ENCODE measurements around the gene SRGAP1. TPM values are rescaled to one million over a fixed set of nuclear protein-coding genes. Genes with fewer than 3 reads are reported as not detected.

The SRGAP1 gene
- total RNA-seq, 2 experiments from 2014 or later, result 0.02 to 0.21 TPM

DNA sequence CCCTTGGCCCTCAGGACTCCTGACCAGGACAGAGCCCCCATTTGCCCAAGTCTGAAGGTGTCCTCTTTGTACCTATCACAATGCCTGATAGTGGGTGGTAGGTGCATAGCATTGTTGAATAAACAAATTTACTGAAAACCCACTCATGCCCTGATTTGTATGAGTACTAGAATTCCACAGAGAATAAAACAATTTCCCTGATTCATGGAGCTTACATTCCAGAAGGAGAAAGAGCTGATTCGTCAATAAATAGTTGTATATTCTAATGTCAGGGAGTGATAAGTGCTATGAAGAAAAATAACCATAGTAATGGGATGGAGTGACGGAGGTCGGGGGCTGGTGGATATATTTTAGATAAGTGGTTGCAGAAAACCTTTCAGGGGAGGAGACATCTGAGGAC, 117.0 kb downstream of the SRGAP1 start:
- Mint-ChIP-seq H3K9me3 (ENCODE audit: low read depth) (no peaks in the 10 kb centered on the region), H3K4me3 (no peak overlapping the region), H3K36me3 (ENCODE audit: low read depth) (no peaks in the 10 kb centered on the region), H3K27me3 (no peaks in the 10 kb centered on the region), H3K4me1 (no peaks in the 10 kb centered on the region), H3K27ac (no peak overlapping the region)
- CTCF ChIA-PET, result no interaction called here
- intact Hi-C loops (cut with DNase I, micrococcal nuclease), result no loop called here
- DNase-seq, result no peak
- POLR2A ChIA-PET, result no interaction called here
- no peak for ATAC-seq

DNA sequence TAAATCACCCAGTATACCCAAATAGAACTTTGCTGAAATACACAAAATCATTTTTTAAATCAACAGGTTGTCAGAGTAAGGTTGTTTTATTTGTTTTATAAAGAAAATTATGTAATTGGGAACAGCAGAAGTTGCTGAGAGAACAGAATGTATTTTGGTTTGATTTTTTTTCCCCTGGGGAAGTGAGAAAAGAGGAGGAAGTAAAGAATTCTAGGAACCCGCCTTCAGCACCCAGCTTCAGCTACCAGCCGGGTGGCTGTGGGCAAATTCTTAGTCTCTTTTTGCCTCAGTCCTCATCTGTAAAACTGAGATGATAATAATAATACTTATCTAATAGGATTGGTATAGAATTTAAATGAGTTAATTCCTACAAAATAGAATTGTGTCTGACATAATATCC, 119.4 kb downstream of the SRGAP1 start:
- H3K27ac Mint-ChIP-seq, result no peak overlapping the region
- no peaks in the 10 kb centered on the region for H3K4me1 Mint-ChIP-seq
- intact Hi-C loops (cut with DNase I, micrococcal nuclease), result no loop called here
- H3K36me3 Mint-ChIP-seq (ENCODE audit: low read depth), result no peaks in the 10 kb centered on the region
- H3K4me3 Mint-ChIP-seq, result no peak overlapping the region
- H3K27me3 Mint-ChIP-seq, result no peaks in the 10 kb centered on the region
- ATAC-seq, result no peak
- CTCF ChIA-PET, result no interaction called here
- no peak for DNase-seq
- no peaks in the 10 kb centered on the region for H3K9me3 Mint-ChIP-seq (ENCODE audit: low read depth)
- POLR2A ChIA-PET, result no interaction called here

DNA sequence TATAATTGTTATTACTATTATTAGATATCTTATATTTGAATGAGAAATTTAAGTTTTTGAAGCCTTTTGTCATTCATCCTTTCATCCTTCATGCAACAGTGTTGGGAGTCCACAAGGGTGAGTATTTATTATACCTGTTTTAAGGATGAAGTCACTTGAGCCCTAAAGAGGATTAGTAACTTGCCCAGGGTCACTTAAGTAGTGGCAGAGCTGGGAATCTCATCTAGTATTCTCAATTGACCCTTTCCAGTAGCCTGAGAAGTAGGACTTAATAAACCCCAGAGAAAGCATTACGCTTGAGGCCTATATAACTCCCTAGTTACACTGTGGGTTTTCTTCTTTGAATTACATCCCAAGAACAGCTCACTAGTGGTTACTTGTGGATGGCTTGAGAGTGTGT, 119.8 kb downstream of the SRGAP1 start:
- no peaks in the 10 kb centered on the region for H3K27me3 Mint-ChIP-seq
- no peaks in the 10 kb centered on the region for H3K4me1 Mint-ChIP-seq
- ChIA-PET POLR2A (no interaction called here), CTCF (no interaction called here)
- ATAC-seq (no peak), DNase-seq (no peak)
- H3K4me3 Mint-ChIP-seq, result no peak overlapping the region
- intact Hi-C loops (cut with DNase I, micrococcal nuclease), result no loop called here
- H3K9me3 Mint-ChIP-seq (ENCODE audit: low read depth), result no peaks in the 10 kb centered on the region
- H3K27ac Mint-ChIP-seq, result no peak overlapping the region
- no peaks in the 10 kb centered on the region for H3K36me3 Mint-ChIP-seq (ENCODE audit: low read depth)

DNA sequence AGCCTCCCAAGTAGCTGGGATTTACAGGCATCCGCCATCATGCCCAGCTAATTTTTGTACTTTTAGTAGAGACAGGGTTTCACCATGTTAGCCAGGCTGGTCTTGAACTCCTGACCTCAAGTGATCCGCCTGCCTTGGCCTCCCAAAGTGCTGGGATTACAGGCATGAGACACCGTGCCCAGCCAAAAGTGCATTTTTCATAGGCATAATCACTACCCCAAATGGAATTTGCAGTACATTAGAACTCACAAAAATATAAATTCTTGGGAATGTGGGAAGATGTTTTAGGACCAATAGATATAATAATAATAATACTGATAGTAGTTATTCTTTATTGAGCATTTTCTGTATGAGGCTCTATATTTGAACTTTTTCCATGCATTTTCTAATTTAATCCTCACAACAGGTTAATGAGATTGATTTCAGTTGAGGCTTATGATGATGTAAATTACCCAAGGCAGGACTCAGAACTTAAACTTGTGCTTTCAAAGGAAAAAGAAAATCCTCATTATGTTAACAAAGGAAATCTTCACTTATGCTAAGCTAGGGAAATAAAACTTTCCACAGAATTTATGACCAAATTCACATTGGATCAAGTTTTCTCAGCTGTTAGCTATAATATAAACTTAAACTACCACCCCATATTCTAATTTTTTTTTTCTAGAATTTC, 121.6 kb downstream of the SRGAP1 start:
- Mint-ChIP-seq H3K9me3 (ENCODE audit: low read depth) (no peaks in the 10 kb centered on the region), H3K4me3 (no peak overlapping the region), H3K27ac (no peak overlapping the region), H3K27me3 (peaks cover 5% of the 10 kb centered on the region), H3K36me3 (ENCODE audit: low read depth) (no peaks in the 10 kb centered on the region), H3K4me1 (no peaks in the 10 kb centered on the region)
- intact Hi-C loops (cut with DNase I, micrococcal nuclease), result no loop called here
- ChIA-PET CTCF (interaction anchor here (0.6 kb wide), 1 partner anchor 67 kb away, joined by 5 read pairs; no protein-coding TSS in a partner anchor), POLR2A (no interaction called here)
- DNase-seq (no peak), ATAC-seq (no peak)

DNA sequence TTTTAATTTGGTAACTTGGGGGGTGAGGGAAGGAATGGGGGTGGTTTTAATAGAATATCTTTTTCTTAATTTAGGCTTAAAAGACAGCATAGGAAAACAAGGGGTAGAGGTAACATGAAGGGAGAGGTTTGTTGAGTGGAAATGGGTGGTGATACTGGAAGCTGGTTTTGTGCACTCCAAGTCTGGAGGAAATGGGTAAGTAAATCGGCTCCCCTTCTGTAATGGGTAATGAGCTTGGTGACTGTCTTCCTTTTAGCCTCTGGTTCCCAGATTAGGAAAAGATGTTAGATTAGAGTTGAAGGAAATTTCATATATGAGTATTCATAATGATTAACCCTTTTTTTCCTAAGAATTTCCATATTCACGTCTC, 122.1 kb downstream of the SRGAP1 start:
- H3K9me3 Mint-ChIP-seq (ENCODE audit: low read depth), result no peaks in the 10 kb centered on the region
- H3K4me1 Mint-ChIP-seq, result no peaks in the 10 kb centered on the region
- H3K4me3 Mint-ChIP-seq, result no peak overlapping the region
- no peak for DNase-seq
- no peaks in the 10 kb centered on the region for H3K36me3 Mint-ChIP-seq (ENCODE audit: low read depth)
- POLR2A ChIA-PET, result no interaction called here
- intact Hi-C loops (cut with DNase I, micrococcal nuclease), result no loop called here
- no peak overlapping the region for H3K27ac Mint-ChIP-seq
- no peak for ATAC-seq
- CTCF ChIA-PET, result interaction anchor here (0.5 to 0.6 kb wide), 2 partner anchors 68 to 77 kb away, joined by 3 to 5 read pairs; no protein-coding TSS in a partner anchor
- H3K27me3 Mint-ChIP-seq, result peaks cover 5% of the 10 kb centered on the region

DNA sequence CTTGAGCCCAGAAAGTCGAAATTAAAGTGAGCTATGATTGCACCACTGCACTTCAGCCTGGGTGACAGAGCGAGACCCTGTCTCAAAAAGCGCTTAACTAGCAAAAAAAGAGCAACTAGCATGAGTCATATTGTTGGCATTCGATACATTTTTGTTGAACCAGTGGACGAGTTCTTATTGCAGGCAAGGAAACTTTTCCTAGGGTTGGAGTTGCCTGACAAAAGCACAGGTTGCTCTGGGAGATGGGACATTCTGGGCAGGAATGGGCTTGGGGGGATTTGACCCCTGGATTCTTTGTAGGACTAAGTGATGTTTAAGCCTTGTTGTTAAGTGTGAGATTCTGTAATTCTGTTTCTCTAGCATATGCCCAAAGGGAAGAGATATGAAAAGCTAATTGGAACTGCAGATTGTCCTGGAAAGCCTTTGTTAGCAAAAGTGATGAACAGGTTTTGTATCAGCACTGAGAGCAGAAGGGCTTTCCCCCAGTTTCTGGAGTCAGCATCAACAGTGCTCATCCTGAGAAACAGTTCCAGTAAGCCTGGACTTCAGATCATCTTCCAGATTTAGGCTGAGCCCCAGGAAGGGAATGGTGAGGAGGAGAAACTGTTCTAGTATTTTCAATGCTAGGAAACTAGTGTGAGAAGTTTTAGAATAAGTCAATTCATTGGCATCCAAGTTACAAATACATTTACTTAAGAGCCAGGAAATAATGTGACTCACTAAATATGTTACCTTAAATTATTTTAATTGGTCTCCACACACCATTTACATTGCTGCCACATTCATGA, 123.1 kb downstream of the SRGAP1 start:
- no peak for ATAC-seq
- H3K36me3 Mint-ChIP-seq (ENCODE audit: low read depth), result no peaks in the 10 kb centered on the region
- H3K27me3 Mint-ChIP-seq, result peaks cover 5% of the 10 kb centered on the region
- no peak for DNase-seq
- POLR2A ChIA-PET, result no interaction called here
- no peaks in the 10 kb centered on the region for H3K9me3 Mint-ChIP-seq (ENCODE audit: low read depth)
- intact Hi-C loops (cut with DNase I, micrococcal nuclease), result no loop called here
- H3K27ac Mint-ChIP-seq, result no peak overlapping the region
- no peak overlapping the region for H3K4me3 Mint-ChIP-seq
- CTCF ChIA-PET, result interaction anchor here (0.5 to 0.6 kb wide), 2 partner anchors 65 to 78 kb away, joined by 3 read pairs; no protein-coding TSS in a partner anchor
- H3K4me1 Mint-ChIP-seq, result no peaks in the 10 kb centered on the region

DNA sequence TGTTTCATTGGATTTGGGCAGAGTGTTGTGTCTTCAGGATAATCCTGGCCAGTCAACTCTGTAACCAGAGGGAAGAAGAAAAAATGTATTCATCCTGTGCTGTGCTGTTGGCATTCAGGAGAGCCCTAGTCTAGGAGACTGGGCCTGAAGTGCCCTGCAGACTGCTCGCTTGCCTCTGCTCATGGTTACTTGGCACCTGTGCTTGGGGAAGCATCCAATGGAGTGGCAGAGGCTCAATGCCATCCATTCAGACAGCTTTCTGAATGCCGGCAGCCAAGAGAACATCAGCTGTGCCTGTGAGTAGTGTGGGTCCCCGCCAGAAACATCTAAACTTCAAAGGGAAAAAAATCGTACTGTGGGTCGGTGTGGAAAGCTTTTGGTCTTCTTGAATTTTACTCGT, 124.2 kb downstream of the SRGAP1 start:
- Mint-ChIP-seq H3K4me3 (no peak overlapping the region), H3K27ac (no peak overlapping the region), H3K4me1 (no peaks in the 10 kb centered on the region), H3K36me3 (ENCODE audit: low read depth) (no peaks in the 10 kb centered on the region), H3K9me3 (ENCODE audit: low read depth) (no peaks in the 10 kb centered on the region), H3K27me3 (peaks cover 5% of the 10 kb centered on the region)
- intact Hi-C loops (cut with DNase I, micrococcal nuclease), result no loop called here
- ATAC-seq (no peak), DNase-seq (no peak)
- POLR2A ChIA-PET, result no interaction called here
- CTCF ChIA-PET, result interaction anchor here (0.8 kb wide), 1 partner anchor 947 kb away, joined by 3 read pairs; no protein-coding TSS in a partner anchor

DNA sequence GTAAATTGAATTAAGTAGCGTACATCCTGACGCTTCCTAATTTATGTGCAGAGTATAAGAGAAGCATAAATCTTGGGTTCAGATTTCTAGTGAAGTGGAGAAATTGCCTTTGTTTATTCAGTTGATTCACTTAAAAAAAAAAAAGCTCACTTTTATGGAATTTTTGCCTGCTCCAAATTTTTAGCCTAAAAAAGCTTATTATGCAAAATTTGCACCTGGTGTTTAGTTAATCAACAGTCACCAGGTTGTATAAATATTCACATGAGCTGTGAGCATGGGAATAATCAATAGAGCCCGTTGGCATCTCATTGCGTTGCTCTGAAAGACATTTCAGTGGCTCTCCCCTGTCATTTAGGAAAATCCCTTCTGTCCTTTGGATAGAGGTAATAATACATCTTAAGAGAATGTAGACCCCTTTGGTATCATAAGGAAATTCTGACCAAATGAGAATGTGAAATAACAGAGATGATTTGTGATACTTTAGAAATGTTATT, 132.4 kb downstream of the SRGAP1 start:
- Mint-ChIP-seq H3K27me3 (peaks cover 7% of the 10 kb centered on the region), H3K4me1 (no peaks in the 10 kb centered on the region)
- no peak for DNase-seq

DNA sequence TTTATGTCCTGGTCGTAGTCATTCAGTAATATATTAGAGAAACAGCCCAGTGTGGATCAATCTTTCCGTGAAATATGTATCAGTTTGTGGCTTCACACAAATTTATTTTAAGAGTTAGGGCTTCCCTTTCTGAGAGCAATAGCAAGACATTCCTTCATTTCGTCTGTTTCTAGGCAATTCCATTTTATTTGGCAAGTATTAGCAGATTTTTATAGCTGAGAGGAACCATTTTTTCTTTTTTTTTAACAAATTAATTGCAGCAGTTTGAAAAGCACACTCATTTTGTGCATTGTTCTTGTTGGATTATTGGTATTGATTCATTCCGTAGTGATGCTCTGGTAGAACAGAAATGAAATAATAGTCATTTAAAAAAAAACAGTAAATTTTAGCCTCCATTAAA, 132.9 kb downstream of the SRGAP1 start:
- CTCF ChIA-PET, result no interaction called here
- POLR2A ChIA-PET, result no interaction called here
- Mint-ChIP-seq H3K4me3 (no peak overlapping the region), H3K27me3 (peaks cover 7% of the 10 kb centered on the region), H3K9me3 (ENCODE audit: low read depth) (no peaks in the 10 kb centered on the region), H3K27ac (no peak overlapping the region), H3K4me1 (no peaks in the 10 kb centered on the region), H3K36me3 (ENCODE audit: low read depth) (no peaks in the 10 kb centered on the region)
- intact Hi-C loops (cut with DNase I, micrococcal nuclease), result no loop called here
- ATAC-seq (no peak), DNase-seq (no peak)

More for the DNA sequence above, 132.4 kb downstream of the SRGAP1 start:
- POLR2A ChIA-PET, result no interaction called here
- ATAC-seq, result no peak
- CTCF ChIA-PET, result interaction anchor here (0.5 kb wide), 1 partner anchor 267 kb away, joined by 3 read pairs; no protein-coding TSS in a partner anchor
- no peaks in the 10 kb centered on the region for H3K9me3 Mint-ChIP-seq (ENCODE audit: low read depth)
- no peaks in the 10 kb centered on the region for H3K36me3 Mint-ChIP-seq (ENCODE audit: low read depth)
- intact Hi-C loops (cut with DNase I, micrococcal nuclease), result no loop called here
- no peak overlapping the region for H3K27ac Mint-ChIP-seq
- no peak overlapping the region for H3K4me3 Mint-ChIP-seq

DNA sequence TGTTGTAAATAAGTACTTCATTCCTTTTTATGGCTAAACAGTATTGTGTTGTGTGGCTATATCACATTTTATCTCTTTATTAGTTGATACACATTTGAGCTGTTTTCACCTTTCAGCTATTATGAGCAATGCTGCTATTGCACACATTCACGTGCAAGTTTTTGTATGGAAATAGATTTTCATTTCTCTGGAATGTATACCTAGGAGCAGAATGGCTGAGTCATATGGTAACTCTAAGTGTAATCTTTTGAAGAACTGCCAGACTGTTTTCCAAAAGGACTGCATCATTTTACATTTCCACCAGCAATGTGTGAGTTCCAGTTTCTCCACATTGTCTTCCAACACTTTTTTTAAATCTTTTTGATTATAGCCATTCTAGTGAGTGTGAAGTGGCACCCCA, 134.0 kb downstream of the SRGAP1 start:
- DNase-seq, result no peak
- POLR2A ChIA-PET, result no interaction called here

DNA sequence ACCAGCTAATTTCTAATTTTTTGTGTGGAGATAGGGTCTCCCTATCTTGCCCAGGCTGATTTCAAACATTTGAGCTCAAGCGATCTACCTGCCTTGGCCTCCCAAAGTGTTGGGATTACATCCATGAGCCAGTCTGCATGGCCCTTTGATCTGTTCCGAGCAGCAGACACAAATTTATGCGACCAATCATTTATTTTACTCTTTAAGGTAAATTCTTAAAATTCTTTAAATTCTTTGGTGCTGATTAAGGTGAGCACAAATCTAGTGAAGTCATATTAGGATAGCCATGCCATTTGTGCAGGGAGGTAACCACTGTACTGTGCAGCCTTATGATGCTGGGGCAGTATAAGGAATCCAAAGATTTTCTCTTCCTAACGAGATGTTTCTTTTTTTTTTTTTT, 135.7 kb downstream of the SRGAP1 start:
- no peaks in the 10 kb centered on the region for H3K36me3 Mint-ChIP-seq (ENCODE audit: low read depth)
- H3K27me3 Mint-ChIP-seq, result peaks cover 6% of the 10 kb centered on the region
- H3K9me3 Mint-ChIP-seq (ENCODE audit: low read depth), result no peaks in the 10 kb centered on the region
- H3K4me3 Mint-ChIP-seq, result no peak overlapping the region
- CTCF ChIA-PET, result no interaction called here
- DNase-seq (no peak), ATAC-seq (no peak)
- H3K27ac Mint-ChIP-seq, result no peak overlapping the region
- POLR2A ChIA-PET, result no interaction called here
- no peaks in the 10 kb centered on the region for H3K4me1 Mint-ChIP-seq
- intact Hi-C loops (cut with DNase I, micrococcal nuclease), result no loop called here

More for the DNA sequence above, 134.0 kb downstream of the SRGAP1 start:
- no peak overlapping the region for H3K27ac Mint-ChIP-seq
- intact Hi-C loops (cut with DNase I, micrococcal nuclease), result no loop called here
- H3K9me3 Mint-ChIP-seq (ENCODE audit: low read depth), result no peaks in the 10 kb centered on the region
- peaks cover 7% of the 10 kb centered on the region for H3K27me3 Mint-ChIP-seq
- ATAC-seq, result no peak
- H3K36me3 Mint-ChIP-seq (ENCODE audit: low read depth), result no peaks in the 10 kb centered on the region
- H3K4me3 Mint-ChIP-seq, result no peak overlapping the region
- H3K4me1 Mint-ChIP-seq, result no peaks in the 10 kb centered on the region
- CTCF ChIA-PET, result no interaction called here

DNA sequence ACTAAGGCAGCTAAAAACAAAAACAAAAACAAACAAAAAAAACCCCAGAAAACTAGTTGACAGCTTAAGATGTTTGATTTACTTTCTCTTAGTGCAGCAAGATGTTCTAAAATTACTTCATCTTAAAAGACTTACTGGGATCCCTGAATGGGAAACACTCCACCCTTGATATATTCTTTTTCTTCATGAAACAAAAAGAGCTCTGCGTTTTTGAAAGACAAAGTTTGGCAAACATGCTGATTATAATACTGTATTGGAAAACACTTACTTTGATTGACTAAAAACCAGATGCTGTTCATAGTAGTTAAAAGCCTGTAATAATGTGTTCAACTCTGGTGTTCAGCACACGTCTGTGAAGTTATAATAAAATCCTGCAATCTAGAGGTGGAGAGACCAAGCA, 136.8 kb downstream of the SRGAP1 start:
- DNase-seq (no peak), ATAC-seq (no peak)
- Mint-ChIP-seq H3K27ac (no peak overlapping the region), H3K36me3 (ENCODE audit: low read depth) (no peaks in the 10 kb centered on the region), H3K9me3 (ENCODE audit: low read depth) (no peaks in the 10 kb centered on the region), H3K4me1 (no peaks in the 10 kb centered on the region), H3K4me3 (no peak overlapping the region), H3K27me3 (peaks cover 4% of the 10 kb centered on the region)
- CTCF ChIA-PET, result no interaction called here
- intact Hi-C loops (cut with DNase I, micrococcal nuclease), result no loop called here
- POLR2A ChIA-PET, result no interaction called here

Measured in activated CD4-positive, alpha-beta T cell treated with anti-CD3 and anti-CD28 coated beads for 36 hours (primary cell).